Tibial nerve (tissue), 4 donors: ENCODE data around the gene PAPPA. TPM values are rescaled to one million over a fixed set of nuclear protein-coding genes. Genes with fewer than 3 reads are reported as not detected.

Experiments
- DNase-seq, 2 donors: peaks; one replicate each; pipeline ENCODE4 v3.0.0-alpha.2; 2019; ENCODE audit warnings: low spot score in 2 of 2
- H3K27ac ChIP-seq, 4 donors: fragments of 200-600 bp; sonication (generic) in 3 of 4; one replicate each; pipeline ENCODE4 v1.5.1; 2017 to 2019; ENCODE audit warnings: mild to moderate bottlenecking in 1 of 4
- H3K27me3 ChIP-seq, 2 donors: fragments of 200-600 bp; sonication (generic) in 1 of 2; one replicate each; pipeline versions ENCODE4 v1.5.1 to v1.6.0; 2017 to 2019
- H3K36me3 ChIP-seq, 3 donors: fragments of 200-600 bp; sonication (generic); one replicate each; pipeline ENCODE4 v1.5.1; 2018 to 2019
- H3K4me1 ChIP-seq, 4 donors: fragments of 200-600 bp; sonication (generic) in 3 of 4; one replicate each; pipeline ENCODE4 v1.5.1; 2017 to 2019
- H3K4me3 ChIP-seq, 4 donors: fragments of 200-600 bp; sonication (generic) in 3 of 4; one replicate each; pipeline ENCODE4 v1.5.1; 2017 to 2019; ENCODE audit warnings: mild to moderate bottlenecking in 1 of 4, moderate library complexity in 1 of 4
- H3K9me3 ChIP-seq, 4 donors: fragments of 200-600 bp; sonication (generic) in 3 of 4; one replicate each; pipeline ENCODE4 v1.5.1; 2017 to 2019
- CTCF ChIP-seq, 5 experiments: fragments of 200-600 bp in 3 of 5; fragments of 450-650 bp in 2 of 5; sonication (generic) in 3 of 5; IDR thresholded peaks; one replicate each; pipeline ENCODE4 v1.5.1; 2016 to 2019; ENCODE audit warnings: antibody characterized with exemption in 5 of 5, mild to moderate bottlenecking in 3 of 5, moderate library complexity in 2 of 5
- EP300 ChIP-seq, 2 donors: sonication (generic); formaldehyde crosslinking; IDR thresholded peaks; one replicate each; pipeline ENCODE4 v1.6.1; 2017; ENCODE audit warnings: antibody characterized with exemption in 2 of 2, mild to moderate bottlenecking in 1 of 2
- POLR2A ChIP-seq, 2 donors: fragments of 450-650 bp; IDR thresholded peaks; one replicate each; pipeline ENCODE4 v1.6.1; 2017; ENCODE audit warnings: antibody characterized with exemption in 2 of 2, mild to moderate bottlenecking in 2 of 2, moderate library complexity in 2 of 2
- WGBS, 2 donors: methylation state at CpG; one replicate each; pipeline ENCODE4 v1.1.5; 2018; 5-methylcytosine and 5-hydroxymethylcytosine counted together
- total RNA-seq, 4 donors: library from RNA; depleted of rRNA; stranded (reverse); fragments of >200 nt; gene quantifications; one replicate each; pipeline ENCODE4 v1.1.0, GENCODE V29; 2016

Gene PAPPA
- total RNA-seq, 4 donors from 2014 or later, result 1.0 to 8.1 (median 4.0) TPM

- no peak overlapping the region for H3K4me3 ChIP-seq
- 88 to 90% methylated on average over 3 of the region's 3 CpGs for WGBS, 2 donors
Observed at GRCh38 chr9:116358251-116358650, 204.7 kb downstream of the PAPPA start.

GRCh38 chr9:116360016-116360415, 206.4 kb downstream of the PAPPA start:
- no peak for TF ChIP-seq POLR2A (IDR thresholded peaks at IDR 0.05)
- WGBS, 2 donors, result 56 to 64% methylated on average over 4 of the region's 4 CpGs
- H3K4me3 ChIP-seq, result no peak overlapping the region
- no peak for DNase-seq
- H3K9me3 ChIP-seq, result no peaks in the 10 kb centered on the region
- H3K27ac ChIP-seq, result no peak overlapping the region
- peaks cover 0 to 16% (median 0%) of the 10 kb centered on the region in 4 donors for H3K4me1 ChIP-seq
- no peaks in the 10 kb centered on the region for H3K27me3 ChIP-seq
- no peaks in the 10 kb centered on the region for H3K36me3 ChIP-seq

More at GRCh38 chr9:116358251-116358650, 204.7 kb downstream of the PAPPA start:
- no peaks in the 10 kb centered on the region for H3K9me3 ChIP-seq
- TF ChIP-seq EP300 (IDR thresholded peaks at IDR 0.05) (no peak), CTCF (IDR thresholded peaks at IDR 0.05) (no peak)
- H3K27ac ChIP-seq, result no peak overlapping the region
- DNase-seq, result no peak
- H3K27me3 ChIP-seq, result no peaks in the 10 kb centered on the region
- H3K4me1 ChIP-seq, result peaks cover 0 to 13% (median 0%) of the 10 kb centered on the region in 4 donors
- no peaks in the 10 kb centered on the region for H3K36me3 ChIP-seq

- Histone ChIP-seq H3K4me3 (no peak overlapping the region), H3K27ac (no peak overlapping the region), H3K36me3 (no peaks in the 10 kb centered on the region), H3K27me3 (no peaks in the 10 kb centered on the region), H3K4me1 (peaks cover 0 to 15% (median 0%) of the 10 kb centered on the region in 4 donors), H3K9me3 (no peaks in the 10 kb centered on the region)
- 81 to 83% methylated on average over 2 of the region's 2 CpGs for WGBS, 2 donors
- no peak for TF ChIP-seq CTCF (IDR thresholded peaks at IDR 0.05)
- TF ChIP-seq EP300 (IDR thresholded peaks at IDR 0.05), result no peak
- no peak for TF ChIP-seq POLR2A (IDR thresholded peaks at IDR 0.05)
- DNase-seq, result no peak
Observed at GRCh38 chr9:116360989-116361388, 207.4 kb downstream of the PAPPA start.

- Histone ChIP-seq H3K27ac (no peak overlapping the region), H3K9me3 (no peaks in the 10 kb centered on the region), H3K36me3 (no peaks in the 10 kb centered on the region), H3K27me3 (no peaks in the 10 kb centered on the region), H3K4me1 (peaks cover 0 to 14% (median 0%) of the 10 kb centered on the region in 4 donors), H3K4me3 (no peak overlapping the region)
- DNase-seq, result no peak
- 65 to 73% methylated on average over 4 of the region's 4 CpGs for WGBS, 2 donors
- TF ChIP-seq EP300 (IDR thresholded peaks at IDR 0.05) (no peak), POLR2A (IDR thresholded peaks at IDR 0.05) (no peak), CTCF (IDR thresholded peaks at IDR 0.05) (no peak)
Observed at GRCh38 chr9:116361547-116361946, 208.0 kb downstream of the PAPPA start.

GRCh38 chr9:116362493-116362892, 208.9 kb downstream of the PAPPA start:
- no peaks in the 10 kb centered on the region for H3K36me3 ChIP-seq
- 87 to 94% methylated on average over 6 of the region's 6 CpGs for WGBS, 2 donors
- TF ChIP-seq CTCF (IDR thresholded peaks at IDR 0.05) (no peak), POLR2A (IDR thresholded peaks at IDR 0.05) (no peak), EP300 (IDR thresholded peaks at IDR 0.05) (no peak)
- no peak for DNase-seq
- H3K9me3 ChIP-seq, result no peaks in the 10 kb centered on the region
- H3K27ac ChIP-seq, result no peak overlapping the region
- H3K4me1 ChIP-seq, result peaks cover 0 to 14% (median 0%) of the 10 kb centered on the region in 4 donors
- no peaks in the 10 kb centered on the region for H3K27me3 ChIP-seq
- no peak overlapping the region for H3K4me3 ChIP-seq

- TF ChIP-seq EP300 (IDR thresholded peaks at IDR 0.05), result peak in 1 of 2 donors; percentile 74
- TF ChIP-seq POLR2A (IDR thresholded peaks at IDR 0.05), result no peak
- Histone ChIP-seq H3K27ac (peak overlapping the region; percentile 15 to 84 (median 61)), H3K4me1 (peaks cover 0 to 18% (median 0%) of the 10 kb centered on the region in 4 donors), H3K4me3 (no peak overlapping the region), H3K27me3 (no peaks in the 10 kb centered on the region), H3K9me3 (no peaks in the 10 kb centered on the region), H3K36me3 (no peaks in the 10 kb centered on the region)
- DNase-seq, result no peak
- WGBS, 2 donors, result 10 to 28% methylated on average over 8 to 9 of the region's 9 CpGs
Observed at GRCh38 chr9:116365056-116365471, 211.5 kb downstream of the PAPPA start.
